HL-60 (cell line): ENCODE data around the gene DPP8.

Experiments used
- GABPA ChIP-seq: IDR thresholded peaks from 2 replicates; pipeline ENCODE4 v1.6.1; 2012; ENCODE audit warnings: low read depth
- POLR2AphosphoS5 ChIP-seq: IDR thresholded peaks from 2 replicates; pipeline ENCODE4 v1.6.1; 2012; ENCODE audit warnings: low read depth
- TF ChIP-seq, protein P1 (sequence below): IDR thresholded peaks from one replicate; pipeline ENCODE4 v1.5.1; 2011; ENCODE audit warnings: low read length, control low read depth, inconsistent platforms; ENCODE audit not compliant: insufficient read depth
- TF ChIP-seq, protein P2 (sequence below): IDR thresholded peaks from 2 replicates; pipeline ENCODE4 v1.6.1; 2012; ENCODE audit warnings: low read depth; ENCODE audit not compliant: insufficient replicate concordance

DNA sequence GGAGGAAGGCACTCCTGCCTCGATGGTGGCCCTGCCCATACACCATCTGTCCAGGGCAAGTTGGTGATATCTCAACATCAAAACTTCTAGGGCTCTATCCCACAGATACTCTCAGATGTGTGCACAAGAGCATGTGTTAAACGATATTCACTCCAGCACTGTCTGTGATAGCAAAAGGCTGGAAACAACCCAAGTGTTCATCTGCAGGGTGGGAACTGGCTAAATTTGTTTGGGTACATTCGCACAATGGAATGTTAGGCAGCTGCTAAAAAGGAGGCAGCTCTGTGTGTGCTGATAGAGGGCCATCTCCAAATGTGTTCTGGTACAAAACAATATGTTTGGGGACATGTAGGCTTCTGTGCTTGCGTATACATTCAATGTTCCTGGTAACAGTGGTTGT is 114.5 kb downstream of the DPP8 start:
- TF ChIP-seq POLR2AphosphoS5 (no peak), GABPA (no peak)
- TF ChIP-seq, protein P1, sequence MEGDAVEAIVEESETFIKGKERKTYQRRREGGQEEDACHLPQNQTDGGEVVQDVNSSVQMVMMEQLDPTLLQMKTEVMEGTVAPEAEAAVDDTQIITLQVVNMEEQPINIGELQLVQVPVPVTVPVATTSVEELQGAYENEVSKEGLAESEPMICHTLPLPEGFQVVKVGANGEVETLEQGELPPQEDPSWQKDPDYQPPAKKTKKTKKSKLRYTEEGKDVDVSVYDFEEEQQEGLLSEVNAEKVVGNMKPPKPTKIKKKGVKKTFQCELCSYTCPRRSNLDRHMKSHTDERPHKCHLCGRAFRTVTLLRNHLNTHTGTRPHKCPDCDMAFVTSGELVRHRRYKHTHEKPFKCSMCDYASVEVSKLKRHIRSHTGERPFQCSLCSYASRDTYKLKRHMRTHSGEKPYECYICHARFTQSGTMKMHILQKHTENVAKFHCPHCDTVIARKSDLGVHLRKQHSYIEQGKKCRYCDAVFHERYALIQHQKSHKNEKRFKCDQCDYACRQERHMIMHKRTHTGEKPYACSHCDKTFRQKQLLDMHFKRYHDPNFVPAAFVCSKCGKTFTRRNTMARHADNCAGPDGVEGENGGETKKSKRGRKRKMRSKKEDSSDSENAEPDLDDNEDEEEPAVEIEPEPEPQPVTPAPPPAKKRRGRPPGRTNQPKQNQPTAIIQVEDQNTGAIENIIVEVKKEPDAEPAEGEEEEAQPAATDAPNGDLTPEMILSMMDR: no peak
- TF ChIP-seq, protein P2, sequence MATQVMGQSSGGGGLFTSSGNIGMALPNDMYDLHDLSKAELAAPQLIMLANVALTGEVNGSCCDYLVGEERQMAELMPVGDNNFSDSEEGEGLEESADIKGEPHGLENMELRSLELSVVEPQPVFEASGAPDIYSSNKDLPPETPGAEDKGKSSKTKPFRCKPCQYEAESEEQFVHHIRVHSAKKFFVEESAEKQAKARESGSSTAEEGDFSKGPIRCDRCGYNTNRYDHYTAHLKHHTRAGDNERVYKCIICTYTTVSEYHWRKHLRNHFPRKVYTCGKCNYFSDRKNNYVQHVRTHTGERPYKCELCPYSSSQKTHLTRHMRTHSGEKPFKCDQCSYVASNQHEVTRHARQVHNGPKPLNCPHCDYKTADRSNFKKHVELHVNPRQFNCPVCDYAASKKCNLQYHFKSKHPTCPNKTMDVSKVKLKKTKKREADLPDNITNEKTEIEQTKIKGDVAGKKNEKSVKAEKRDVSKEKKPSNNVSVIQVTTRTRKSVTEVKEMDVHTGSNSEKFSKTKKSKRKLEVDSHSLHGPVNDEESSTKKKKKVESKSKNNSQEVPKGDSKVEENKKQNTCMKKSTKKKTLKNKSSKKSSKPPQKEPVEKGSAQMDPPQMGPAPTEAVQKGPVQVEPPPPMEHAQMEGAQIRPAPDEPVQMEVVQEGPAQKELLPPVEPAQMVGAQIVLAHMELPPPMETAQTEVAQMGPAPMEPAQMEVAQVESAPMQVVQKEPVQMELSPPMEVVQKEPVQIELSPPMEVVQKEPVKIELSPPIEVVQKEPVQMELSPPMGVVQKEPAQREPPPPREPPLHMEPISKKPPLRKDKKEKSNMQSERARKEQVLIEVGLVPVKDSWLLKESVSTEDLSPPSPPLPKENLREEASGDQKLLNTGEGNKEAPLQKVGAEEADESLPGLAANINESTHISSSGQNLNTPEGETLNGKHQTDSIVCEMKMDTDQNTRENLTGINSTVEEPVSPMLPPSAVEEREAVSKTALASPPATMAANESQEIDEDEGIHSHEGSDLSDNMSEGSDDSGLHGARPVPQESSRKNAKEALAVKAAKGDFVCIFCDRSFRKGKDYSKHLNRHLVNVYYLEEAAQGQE: no peak
